Urothelium cell line (cell line): ENCODE data around the gene SRD5A1.

Source experiments
- DNase-seq: peaks from one replicate; pipeline ENCODE4 v3.0.0; 2011; ENCODE audit warnings: low spot score, mixed read lengths
- FAIRE-seq: peaks from 2 replicates; lab custom pipeline; 2011; peaks lifted over from hg19 to GRCh38; lab: Jason Lieb, UNC

SRD5A1 gene

GRCh38 chr5:6603643-6604042 is 29.6 kb upstream of the SRD5A1 start:
- no peak for FAIRE-seq
- DNase-seq: no peak

- no peak for FAIRE-seq
- no peak for DNase-seq
Measured at GRCh38 chr5:6604341-6604740, 28.9 kb upstream of the SRD5A1 start.

GRCh38 chr5:6604946-6605345 is 28.3 kb upstream of the SRD5A1 start:
- DNase-seq (no peak), FAIRE-seq (no peak)

GRCh38 chr5:6606884-6607558 is 26.2 kb upstream of the SRD5A1 start:
- FAIRE-seq: no peak
- DNase-seq: no peak

GRCh38 chr5:6607559-6607936 is 25.7 kb upstream of the SRD5A1 start:
- DNase-seq (no peak), FAIRE-seq (no peak)

- FAIRE-seq: no peak
- DNase-seq: no peak
Measured at GRCh38 chr5:6608016-6608415, 25.2 kb upstream of the SRD5A1 start.

GRCh38 chr5:6611334-6612256 is 21.6 kb upstream of the SRD5A1 start:
- DNase-seq: no peak
- FAIRE-seq: no peak

- FAIRE-seq (no peak), DNase-seq (no peak)
Measured at GRCh38 chr5:6615034-6615815, 18.0 kb upstream of the SRD5A1 start.

- no peak for DNase-seq
Measured at GRCh38 chr5:6616632-6617031, 16.6 kb upstream of the SRD5A1 start.

GRCh38 chr5:6623228-6623627 is 10.0 kb upstream of the SRD5A1 start:
- DNase-seq (no peak), FAIRE-seq (no peak)

More at GRCh38 chr5:6616632-6617031, 16.6 kb upstream of the SRD5A1 start:
- FAIRE-seq: no peak

- DNase-seq (no peak), FAIRE-seq (no peak)
Measured at GRCh38 chr5:6623941-6624340, 9.3 kb upstream of the SRD5A1 start.

GRCh38 chr5:6626508-6626907 is 6.7 kb upstream of the SRD5A1 start:
- FAIRE-seq (no peak), DNase-seq (no peak)

GRCh38 chr5:6631441-6631840 is 1.8 kb upstream of the SRD5A1 start:
- FAIRE-seq (no peak), DNase-seq (no peak)

GRCh38 chr5:6632324-6632887 is 834 bp upstream of the SRD5A1 start:
- FAIRE-seq: no peak
- DNase-seq: no peak

- DNase-seq: no peak
- no peak for FAIRE-seq
Measured at GRCh38 chr5:6633469-6634245, 417 bp downstream of the SRD5A1 start.

GRCh38 chr5:6634306-6634705 is 1.1 kb downstream of the SRD5A1 start:
- FAIRE-seq: no peak
- peak; percentile 23 for DNase-seq

GRCh38 chr5:6634788-6635430 is 1.7 kb downstream of the SRD5A1 start:
- no peak for FAIRE-seq
- no peak for DNase-seq

- FAIRE-seq: no peak
- DNase-seq: no peak
Measured at GRCh38 chr5:6636293-6636692, 3.1 kb downstream of the SRD5A1 start.

- FAIRE-seq: no peak
- no peak for DNase-seq
Measured at GRCh38 chr5:6637022-6637421, 3.8 kb downstream of the SRD5A1 start.

GRCh38 chr5:6637590-6637989 is 4.3 kb downstream of the SRD5A1 start:
- no peak for FAIRE-seq

More at GRCh38 chr5:6637590-6637989, 4.3 kb downstream of the SRD5A1 start:
- DNase-seq: no peak
